Measurements from ENCODE around the gene GADD45G. TPM values are rescaled to one million over a fixed set of nuclear protein-coding genes. Genes with fewer than 3 reads are reported as not detected.
A peak's percentile ranks its signal among the peaks of the same experiment; 100 is the strongest.

GADD45G gene
- total and polyA plus RNA-seq, 3 experiments from 2014 or later = 0.62 to 3.4 (median 2.6) TPM

DNA sequence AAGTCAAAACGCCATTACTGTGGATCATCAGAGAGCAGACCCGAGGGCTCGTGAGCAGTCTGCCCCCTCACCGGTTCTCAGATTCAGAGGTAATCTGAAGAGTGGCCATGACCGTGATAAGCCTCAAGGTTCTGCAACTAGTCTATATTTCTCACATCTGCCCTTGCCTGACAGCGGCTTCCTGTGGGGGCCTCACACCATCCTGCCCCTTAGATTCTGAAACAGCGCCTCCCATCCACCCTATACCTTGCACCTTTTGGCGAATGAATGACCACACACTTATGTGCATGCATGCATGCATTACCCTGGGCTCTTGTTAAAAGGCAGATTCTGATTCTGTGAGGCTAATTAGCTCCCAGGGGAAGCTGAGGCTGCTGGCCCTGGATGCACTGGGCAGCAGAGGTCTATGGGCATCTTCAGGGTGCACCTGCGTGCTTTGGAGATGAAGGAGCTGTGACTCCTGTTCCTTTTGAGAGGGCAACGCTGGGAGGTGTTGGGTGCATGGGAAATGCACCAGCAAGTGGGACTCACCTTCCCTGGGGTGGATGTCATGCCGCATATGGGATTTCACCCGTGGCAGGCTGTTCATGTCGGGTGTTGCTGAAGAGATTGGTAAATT, 7.8 kb upstream of the GADD45G start:
- H3K9me3 ChIP-seq (ENCODE audit: low read length) = no peaks in the 10 kb centered on the region
- H3K36me3 ChIP-seq (ENCODE audit: insufficient read depth, low read length) = no peaks in the 10 kb centered on the region
- no peaks in the 10 kb centered on the region for H3K27me3 ChIP-seq (ENCODE audit: insufficient read depth, low read length, poor library complexity, severe bottlenecking)
- ChIA-PET POLR2A (no interaction called here), CTCF (interaction anchor here (1.0 to 2.1 kb wide), 3 partner anchors 20 to 505 kb away, joined by 4 to 10 read pairs (median 6); no protein-coding TSS in a partner anchor)
- Mint-ChIP-seq H3K4me3 (no peak overlapping the region), H3K27me3 (peaks cover 20 to 36% of the 10 kb centered on the region in 2 donors), H3K36me3 (no peaks in the 10 kb centered on the region), H3K4me1 (peaks cover 0 to 2% (median 0%) of the 10 kb centered on the region in 3 donors), H3K9me3 (no peaks in the 10 kb centered on the region), H3K27ac (no peak overlapping the region)
- no peak overlapping the region for H3K27ac ChIP-seq (ENCODE audit: low read depth, low read length)
- H3K4me1 ChIP-seq (ENCODE audit: insufficient read depth, low read length) = no peaks in the 10 kb centered on the region
- no peak for DNase-seq
- no peak overlapping the region for H3K4me3 ChIP-seq (ENCODE audit: low read length)

DNA sequence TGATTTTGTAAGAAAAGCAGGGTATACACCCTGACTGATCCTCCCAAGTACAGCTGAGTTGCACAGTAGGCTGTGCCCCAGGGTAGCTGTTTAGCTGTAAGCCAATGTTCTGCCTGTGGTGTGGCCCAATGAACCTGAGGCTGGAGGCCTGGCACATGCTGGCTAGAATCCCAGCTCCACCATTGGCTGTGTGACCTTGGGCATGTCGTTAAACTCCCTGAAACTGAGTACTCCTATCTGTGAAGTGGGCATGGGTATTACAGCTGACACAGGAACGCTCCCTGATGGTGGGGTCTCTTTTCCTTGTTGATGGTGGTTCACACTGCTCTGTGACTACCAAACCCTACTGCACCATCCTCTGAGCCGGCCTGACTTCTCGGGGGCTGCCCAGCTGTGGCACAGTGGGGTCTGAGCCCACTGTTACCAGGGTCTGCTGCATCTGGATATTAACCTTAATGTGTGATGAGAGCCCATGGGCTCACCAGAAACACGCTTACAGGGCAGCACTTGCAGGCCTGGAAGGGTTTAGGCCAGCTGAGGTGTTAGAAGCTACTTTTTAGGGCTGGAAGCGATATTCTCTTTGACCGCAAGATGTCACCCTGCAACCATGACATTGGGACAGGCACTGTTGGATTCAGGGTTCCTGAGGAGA, 7.0 kb upstream of the GADD45G start:
- Mint-ChIP-seq H3K27ac (no peak overlapping the region), H3K9me3 (no peaks in the 10 kb centered on the region), H3K4me3 (no peak overlapping the region), H3K4me1 (peaks cover 1 to 3% (median 2%) of the 10 kb centered on the region in 3 donors), H3K36me3 (no peaks in the 10 kb centered on the region), H3K27me3 (peaks cover 22 to 31% of the 10 kb centered on the region in 2 donors)
- no peaks in the 10 kb centered on the region for H3K27me3 ChIP-seq (ENCODE audit: insufficient read depth, low read length, poor library complexity, severe bottlenecking)
- no peak overlapping the region for H3K4me3 ChIP-seq (ENCODE audit: low read length)
- no peaks in the 10 kb centered on the region for H3K36me3 ChIP-seq (ENCODE audit: insufficient read depth, low read length)
- peak in 3 of 5 donors; percentile 23 to 38 (median 24) for DNase-seq
- ChIA-PET POLR2A (no interaction called here), CTCF (interaction anchor here (0.6 to 2.1 kb wide), 9 partner anchors 11 to 508 kb away, joined by 3 to 10 read pairs (median 4); no protein-coding TSS in a partner anchor)
- H3K9me3 ChIP-seq (ENCODE audit: low read length) = no peaks in the 10 kb centered on the region
- H3K4me1 ChIP-seq (ENCODE audit: insufficient read depth, low read length) = peaks cover 1% of the 10 kb centered on the region
- no peak overlapping the region for H3K27ac ChIP-seq (ENCODE audit: low read depth, low read length)

DNA sequence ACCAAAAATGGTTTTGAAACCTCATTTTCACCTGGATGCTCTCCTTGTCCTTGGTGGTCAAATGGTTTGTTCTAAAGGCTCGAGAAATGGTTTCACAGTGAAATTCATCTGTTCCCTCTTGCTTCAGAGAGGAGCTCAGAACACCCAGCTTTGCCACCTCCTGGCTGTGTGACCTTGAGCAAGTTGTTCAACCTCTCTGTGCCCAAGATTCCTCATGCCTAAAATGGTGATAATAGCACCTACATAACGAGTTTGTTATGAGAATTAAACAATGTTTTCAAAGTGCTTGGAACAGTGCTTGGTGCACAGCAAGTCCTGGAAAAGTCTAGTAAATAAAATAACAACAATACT, 6.5 kb upstream of the GADD45G start:
- no peak overlapping the region for H3K27ac ChIP-seq (ENCODE audit: low read depth, low read length)
- H3K4me3 ChIP-seq (ENCODE audit: low read length) = no peak overlapping the region
- no peaks in the 10 kb centered on the region for H3K36me3 ChIP-seq (ENCODE audit: insufficient read depth, low read length)
- Mint-ChIP-seq H3K36me3 (no peaks in the 10 kb centered on the region), H3K27ac (no peak overlapping the region), H3K27me3 (peaks cover 27 to 32% of the 10 kb centered on the region in 2 donors), H3K4me1 (peaks cover 6 to 8% (median 6%) of the 10 kb centered on the region in 3 donors), H3K9me3 (no peaks in the 10 kb centered on the region), H3K4me3 (no peak overlapping the region)
- POLR2A ChIA-PET = no interaction called here
- peaks cover 3% of the 10 kb centered on the region for H3K27me3 ChIP-seq (ENCODE audit: insufficient read depth, low read length, poor library complexity, severe bottlenecking)
- no peaks in the 10 kb centered on the region for H3K9me3 ChIP-seq (ENCODE audit: low read length)
- CTCF ChIA-PET = interaction anchor here (0.6 to 2.1 kb wide), 6 partner anchors 11 to 507 kb away, joined by 3 to 10 read pairs (median 4); no protein-coding TSS in a partner anchor
- DNase-seq = no peak
- H3K4me1 ChIP-seq (ENCODE audit: insufficient read depth, low read length) = peaks cover 6% of the 10 kb centered on the region

DNA sequence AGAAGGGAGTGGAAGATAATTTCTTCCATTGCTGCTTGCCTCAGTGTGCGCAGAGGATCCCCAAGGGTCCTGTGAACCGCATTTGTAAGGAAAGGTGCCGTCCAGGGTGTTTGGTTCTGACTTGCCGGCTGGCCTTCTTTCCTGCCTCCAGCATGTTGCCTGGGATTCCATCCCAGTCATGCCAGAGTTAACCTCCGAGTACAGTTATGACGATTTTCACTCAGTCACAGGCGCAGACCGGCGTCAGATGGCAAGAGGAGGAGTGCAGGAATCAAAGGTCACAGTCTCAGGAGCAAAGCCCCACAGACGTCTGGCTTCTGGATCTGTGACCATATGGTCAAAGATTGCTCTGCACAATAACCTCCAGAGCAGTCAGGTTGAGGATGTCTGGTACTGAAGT, 5.9 kb upstream of the GADD45G start:
- H3K4me3 Mint-ChIP-seq = no peak overlapping the region
- H3K27me3 Mint-ChIP-seq = peaks cover 27 to 29% of the 10 kb centered on the region in 2 donors
- peaks cover 12% of the 10 kb centered on the region for H3K4me1 ChIP-seq (ENCODE audit: insufficient read depth, low read length)
- H3K36me3 Mint-ChIP-seq = no peaks in the 10 kb centered on the region
- DNase-seq = no peak
- no peak overlapping the region for H3K27ac Mint-ChIP-seq
- no peak overlapping the region for H3K27ac ChIP-seq (ENCODE audit: low read depth, low read length)
- peaks cover 9 to 12% (median 11%) of the 10 kb centered on the region in 3 donors for H3K4me1 Mint-ChIP-seq
- CTCF ChIA-PET = interaction anchor here (0.6 to 2.1 kb wide), 4 partner anchors 10 to 504 kb away, joined by 3 to 10 read pairs (median 4); no protein-coding TSS in a partner anchor
- H3K36me3 ChIP-seq (ENCODE audit: insufficient read depth, low read length) = no peaks in the 10 kb centered on the region
- no peaks in the 10 kb centered on the region for H3K9me3 Mint-ChIP-seq
- POLR2A ChIA-PET = no interaction called here
- H3K4me3 ChIP-seq (ENCODE audit: low read length) = no peak overlapping the region
- H3K27me3 ChIP-seq (ENCODE audit: insufficient read depth, low read length, poor library complexity, severe bottlenecking) = peaks cover 7% of the 10 kb centered on the region
- no peaks in the 10 kb centered on the region for H3K9me3 ChIP-seq (ENCODE audit: low read length)

DNA sequence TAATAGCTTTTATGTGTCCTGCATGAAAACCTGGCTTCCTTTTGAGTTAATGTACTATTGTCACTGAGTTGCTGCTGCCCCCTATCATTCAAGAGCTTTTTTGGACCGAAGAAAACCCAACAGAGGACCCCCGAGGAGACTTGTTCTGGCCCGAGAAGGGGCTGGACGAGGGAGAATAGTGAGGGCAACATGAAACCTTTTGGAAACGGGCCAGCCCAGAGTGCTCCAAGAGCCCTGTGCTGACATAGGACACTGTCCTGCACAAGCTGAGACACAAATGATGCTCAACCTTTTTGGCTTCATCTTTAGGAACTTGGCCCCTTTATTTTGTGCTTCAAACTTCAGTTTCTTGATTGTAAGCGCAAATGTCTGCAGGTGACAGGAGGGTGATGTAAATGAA, 4.0 kb upstream of the GADD45G start:
- ChIA-PET POLR2A (no interaction called here), CTCF (interaction anchor here (1.1 to 1.9 kb wide), 6 partner anchors 14 to 1269 kb away, joined by 3 to 8 read pairs (median 4); no protein-coding TSS in a partner anchor)
- Histone ChIP-seq H3K27me3 (ENCODE audit: insufficient read depth, low read length, poor library complexity, severe bottlenecking) (peaks cover 7% of the 10 kb centered on the region), H3K4me3 (ENCODE audit: low read length) (no peak overlapping the region), H3K27ac (ENCODE audit: low read depth, low read length) (no peak overlapping the region), H3K4me1 (ENCODE audit: insufficient read depth, low read length) (peaks cover 19% of the 10 kb centered on the region), H3K9me3 (ENCODE audit: low read length) (no peaks in the 10 kb centered on the region), H3K36me3 (ENCODE audit: insufficient read depth, low read length) (no peaks in the 10 kb centered on the region)
- Mint-ChIP-seq H3K36me3 (no peaks in the 10 kb centered on the region), H3K27me3 (peaks cover 23 to 34% of the 10 kb centered on the region in 2 donors), H3K9me3 (no peaks in the 10 kb centered on the region), H3K27ac (no peak overlapping the region), H3K4me1 (peaks cover 16 to 29% (median 19%) of the 10 kb centered on the region in 3 donors), H3K4me3 (no peak overlapping the region)
- DNase-seq = no peak

DNA sequence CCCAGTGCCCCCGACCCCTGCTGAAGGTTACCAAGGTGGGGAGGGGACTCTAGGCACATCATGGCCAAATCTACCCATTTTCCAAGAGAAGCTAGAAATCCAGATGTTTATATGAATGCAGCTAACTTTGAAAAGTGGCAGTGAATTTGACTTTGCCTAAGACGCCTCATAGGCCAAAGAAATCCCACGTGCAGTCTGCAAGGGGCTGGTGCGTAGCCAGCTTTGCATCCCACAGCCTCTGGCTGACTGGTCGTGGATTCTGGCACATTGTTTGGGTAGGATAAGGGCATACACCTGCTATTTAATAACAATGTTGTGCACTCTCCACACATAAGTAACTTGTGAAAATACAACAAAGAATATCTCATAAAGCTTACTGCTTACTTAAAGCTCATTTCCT, 3.5 kb upstream of the GADD45G start:
- CTCF ChIA-PET = interaction anchor here (1.1 to 1.9 kb wide), 6 partner anchors 13 to 1268 kb away, joined by 3 to 8 read pairs (median 4); no protein-coding TSS in a partner anchor
- Histone ChIP-seq H3K27ac (ENCODE audit: low read depth, low read length) (no peak overlapping the region), H3K4me3 (ENCODE audit: low read length) (no peak overlapping the region), H3K9me3 (ENCODE audit: low read length) (no peaks in the 10 kb centered on the region), H3K36me3 (ENCODE audit: insufficient read depth, low read length) (no peaks in the 10 kb centered on the region), H3K27me3 (ENCODE audit: insufficient read depth, low read length, poor library complexity, severe bottlenecking) (peaks cover 7% of the 10 kb centered on the region), H3K4me1 (ENCODE audit: insufficient read depth, low read length) (peaks cover 21% of the 10 kb centered on the region)
- Mint-ChIP-seq H3K27me3 (peaks cover 23 to 34% of the 10 kb centered on the region in 2 donors), H3K4me1 (peaks cover 17 to 31% (median 21%) of the 10 kb centered on the region in 3 donors), H3K9me3 (no peaks in the 10 kb centered on the region), H3K27ac (no peak overlapping the region), H3K36me3 (no peaks in the 10 kb centered on the region), H3K4me3 (no peak overlapping the region)
- POLR2A ChIA-PET = no interaction called here
- no peak for DNase-seq

DNA sequence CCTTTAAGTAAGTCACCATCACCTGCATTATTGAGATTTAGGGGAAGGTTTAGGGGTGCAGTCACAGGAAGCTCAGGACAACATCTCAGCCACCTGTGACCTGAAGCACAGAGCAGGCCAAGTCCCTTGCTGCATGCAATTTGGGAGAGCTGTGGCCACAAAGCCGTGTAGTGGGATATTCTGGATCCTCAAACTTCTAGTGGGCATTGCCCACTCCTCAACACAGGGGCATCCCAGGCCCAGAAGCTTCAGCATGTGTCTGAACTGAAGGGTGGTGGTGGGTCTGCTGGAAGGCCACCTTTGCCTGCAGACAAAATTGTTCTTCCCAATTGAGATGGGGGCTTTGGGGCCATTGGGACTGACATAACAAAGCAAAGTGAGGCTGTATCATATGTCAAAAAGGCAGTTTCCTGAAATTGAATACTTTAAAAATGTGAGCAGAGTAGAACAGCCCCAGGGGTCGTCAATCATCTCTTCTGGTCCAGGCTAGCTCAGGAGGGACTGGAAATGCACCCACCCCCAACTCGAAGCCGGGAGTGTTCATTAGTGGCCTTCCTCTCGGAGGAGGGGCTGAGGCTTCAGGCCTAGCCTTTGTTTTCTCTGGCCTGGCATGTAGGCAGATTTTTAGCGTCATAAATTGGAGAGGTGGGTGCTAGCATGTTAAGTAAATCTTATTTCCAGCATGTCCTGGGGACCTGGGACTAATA, 2.8 kb upstream of the GADD45G start:
- POLR2A ChIA-PET = interaction anchor here (1.5 kb wide), 1 partner anchor 283 kb away, joined by 3 read pairs; the partner anchor contains the start of gene SECISBP2
- H3K27me3 Mint-ChIP-seq = peaks cover 23 to 36% of the 10 kb centered on the region in 2 donors

More for the DNA sequence above, 2.8 kb upstream of the GADD45G start:
- no peak overlapping the region for H3K27ac Mint-ChIP-seq
- DNase-seq = no peak
- Histone ChIP-seq H3K9me3 (ENCODE audit: low read length) (no peaks in the 10 kb centered on the region), H3K27me3 (ENCODE audit: insufficient read depth, low read length, poor library complexity, severe bottlenecking) (peaks cover 7% of the 10 kb centered on the region), H3K4me3 (ENCODE audit: low read length) (no peak overlapping the region), H3K36me3 (ENCODE audit: insufficient read depth, low read length) (no peaks in the 10 kb centered on the region), H3K4me1 (ENCODE audit: insufficient read depth, low read length) (peaks cover 27% of the 10 kb centered on the region), H3K27ac (ENCODE audit: low read depth, low read length) (no peak overlapping the region)
- H3K4me1 Mint-ChIP-seq = peaks cover 21 to 38% (median 24%) of the 10 kb centered on the region in 3 donors
- no peaks in the 10 kb centered on the region for H3K9me3 Mint-ChIP-seq
- CTCF ChIA-PET = interaction anchor here (0.9 to 2.2 kb wide), 10 partner anchors 13 to 1268 kb away, joined by 3 to 20 read pairs (median 4); no protein-coding TSS in a partner anchor
- no peaks in the 10 kb centered on the region for H3K36me3 Mint-ChIP-seq
- peak overlapping the region in 2 of 7 donors; percentile 6 to 56 for H3K4me3 Mint-ChIP-seq

Data from CD8-positive, alpha-beta memory T cell (primary cell).